ENCODE data around the gene FOXO6. TPM values are rescaled to one million over a fixed set of nuclear protein-coding genes. Genes with fewer than 3 reads are reported as not detected.

FOXO6 gene
- total RNA-seq, 2 experiments from 2014 or later, result 0.20 TPM; not detected in 1

- H3K27ac Mint-ChIP-seq, result no peak overlapping the region
- H3K27me3 Mint-ChIP-seq, result peaks cover 41% of the 10 kb centered on the region
- ChIA-PET CTCF (no interaction called here), POLR2A (no interaction called here)
- no peaks in the 10 kb centered on the region for H3K9me3 Mint-ChIP-seq
- DNase-seq, result no peak
- no peak overlapping the region for H3K4me3 Mint-ChIP-seq
- H3K4me1 Mint-ChIP-seq, result peaks cover 6% of the 10 kb centered on the region
- no peaks in the 10 kb centered on the region for H3K36me3 Mint-ChIP-seq (ENCODE audit: low read depth)
Measured at GRCh38 chr1:41368801-41369200, 7.6 kb downstream of the FOXO6 start.

GRCh38 chr1:41369531-41369930 lies 8.3 kb downstream of the FOXO6 start:
- H3K27ac Mint-ChIP-seq, result no peak overlapping the region
- H3K4me1 Mint-ChIP-seq, result peaks cover 6% of the 10 kb centered on the region
- H3K4me3 Mint-ChIP-seq, result no peak overlapping the region
- H3K27me3 Mint-ChIP-seq, result peaks cover 39% of the 10 kb centered on the region
- POLR2A ChIA-PET, result no interaction called here
- DNase-seq, result no peak
- H3K9me3 Mint-ChIP-seq, result no peaks in the 10 kb centered on the region
- CTCF ChIA-PET, result no interaction called here
- H3K36me3 Mint-ChIP-seq (ENCODE audit: low read depth), result no peaks in the 10 kb centered on the region

GRCh38 chr1:41370225-41370624 lies 9.0 kb downstream of the FOXO6 start:
- DNase-seq, result no peak
- Mint-ChIP-seq H3K4me3 (no peak overlapping the region), H3K4me1 (peaks cover 6% of the 10 kb centered on the region), H3K36me3 (ENCODE audit: low read depth) (no peaks in the 10 kb centered on the region), H3K27ac (no peak overlapping the region), H3K27me3 (peaks cover 32% of the 10 kb centered on the region), H3K9me3 (no peaks in the 10 kb centered on the region)
- CTCF ChIA-PET, result no interaction called here
- POLR2A ChIA-PET, result no interaction called here

GRCh38 chr1:41370756-41371420 lies 9.7 kb downstream of the FOXO6 start:
- Mint-ChIP-seq H3K36me3 (ENCODE audit: low read depth) (no peaks in the 10 kb centered on the region), H3K27ac (no peak overlapping the region), H3K27me3 (peaks cover 31% of the 10 kb centered on the region), H3K4me3 (no peak overlapping the region), H3K9me3 (no peaks in the 10 kb centered on the region), H3K4me1 (peaks cover 6% of the 10 kb centered on the region)
- ChIA-PET POLR2A (no interaction called here), CTCF (no interaction called here)
- DNase-seq, result no peak

GRCh38 chr1:41371630-41372599 lies 10.7 kb downstream of the FOXO6 start:
- peaks cover 33% of the 10 kb centered on the region for H3K27me3 Mint-ChIP-seq
- no peak overlapping the region for H3K27ac Mint-ChIP-seq
- H3K9me3 Mint-ChIP-seq, result no peaks in the 10 kb centered on the region
- DNase-seq, result no peak
- peaks cover 3% of the 10 kb centered on the region for H3K4me1 Mint-ChIP-seq
- no peak overlapping the region for H3K4me3 Mint-ChIP-seq
- no peaks in the 10 kb centered on the region for H3K36me3 Mint-ChIP-seq (ENCODE audit: low read depth)
- CTCF ChIA-PET, result no interaction called here
- POLR2A ChIA-PET, result no interaction called here

GRCh38 chr1:41372600-41372993 lies 11.4 kb downstream of the FOXO6 start:
- H3K27ac Mint-ChIP-seq, result no peak overlapping the region
- CTCF ChIA-PET, result no interaction called here
- no peaks in the 10 kb centered on the region for H3K9me3 Mint-ChIP-seq
- H3K27me3 Mint-ChIP-seq, result peaks cover 28% of the 10 kb centered on the region
- H3K4me1 Mint-ChIP-seq, result no peaks in the 10 kb centered on the region
- no peak for DNase-seq
- POLR2A ChIA-PET, result no interaction called here
- H3K36me3 Mint-ChIP-seq (ENCODE audit: low read depth), result no peaks in the 10 kb centered on the region
- no peak overlapping the region for H3K4me3 Mint-ChIP-seq

- ChIA-PET POLR2A (no interaction called here), CTCF (no interaction called here)
- no peak for DNase-seq
- Mint-ChIP-seq H3K36me3 (ENCODE audit: low read depth) (no peaks in the 10 kb centered on the region), H3K27ac (no peak overlapping the region), H3K27me3 (peaks cover 22% of the 10 kb centered on the region), H3K4me1 (no peaks in the 10 kb centered on the region), H3K9me3 (no peaks in the 10 kb centered on the region), H3K4me3 (no peak overlapping the region)
Measured at GRCh38 chr1:41373373-41373772, 12.1 kb downstream of the FOXO6 start.

- no peaks in the 10 kb centered on the region for H3K4me1 Mint-ChIP-seq
- POLR2A ChIA-PET, result no interaction called here
- no peaks in the 10 kb centered on the region for H3K36me3 Mint-ChIP-seq (ENCODE audit: low read depth)
- no peak for DNase-seq
- CTCF ChIA-PET, result no interaction called here
- no peaks in the 10 kb centered on the region for H3K9me3 Mint-ChIP-seq
- no peak overlapping the region for H3K27ac Mint-ChIP-seq
- no peak overlapping the region for H3K4me3 Mint-ChIP-seq
- H3K27me3 Mint-ChIP-seq, result peaks cover 18% of the 10 kb centered on the region
Measured at GRCh38 chr1:41374711-41375110, 13.5 kb downstream of the FOXO6 start.

GRCh38 chr1:41377397-41377796 lies 16.2 kb downstream of the FOXO6 start:
- Mint-ChIP-seq H3K4me1 (peaks cover 6% of the 10 kb centered on the region), H3K27me3 (peaks cover 35% of the 10 kb centered on the region), H3K27ac (no peak overlapping the region), H3K9me3 (no peaks in the 10 kb centered on the region), H3K36me3 (ENCODE audit: low read depth) (no peaks in the 10 kb centered on the region), H3K4me3 (no peak overlapping the region)
- CTCF ChIA-PET, result no interaction called here
- DNase-seq, result no peak
- POLR2A ChIA-PET, result no interaction called here

- CTCF ChIA-PET, result no interaction called here
- H3K4me1 Mint-ChIP-seq, result peaks cover 8% of the 10 kb centered on the region
- POLR2A ChIA-PET, result no interaction called here
Measured at GRCh38 chr1:41378222-41378621, 17.0 kb downstream of the FOXO6 start.

GRCh38 chr1:41378999-41379737 lies 17.9 kb downstream of the FOXO6 start:
- ChIA-PET POLR2A (no interaction called here), CTCF (no interaction called here)
- Mint-ChIP-seq H3K27me3 (peaks cover 45% of the 10 kb centered on the region), H3K36me3 (ENCODE audit: low read depth) (no peaks in the 10 kb centered on the region), H3K9me3 (no peaks in the 10 kb centered on the region), H3K27ac (no peak overlapping the region), H3K4me1 (peaks cover 14% of the 10 kb centered on the region), H3K4me3 (no peak overlapping the region)
- no peak for DNase-seq

More at GRCh38 chr1:41378222-41378621, 17.0 kb downstream of the FOXO6 start:
- Mint-ChIP-seq H3K27ac (no peak overlapping the region), H3K9me3 (no peaks in the 10 kb centered on the region), H3K27me3 (peaks cover 38% of the 10 kb centered on the region), H3K4me3 (no peak overlapping the region), H3K36me3 (ENCODE audit: low read depth) (no peaks in the 10 kb centered on the region)
- DNase-seq, result no peak

GRCh38 chr1:41379738-41380130 lies 18.5 kb downstream of the FOXO6 start:
- H3K4me3 Mint-ChIP-seq, result no peak overlapping the region

GRCh38 chr1:41380195-41380594 lies 19.0 kb downstream of the FOXO6 start:
- Mint-ChIP-seq H3K27ac (no peak overlapping the region), H3K9me3 (no peaks in the 10 kb centered on the region), H3K4me1 (peaks cover 14% of the 10 kb centered on the region), H3K36me3 (ENCODE audit: low read depth) (no peaks in the 10 kb centered on the region), H3K27me3 (peaks cover 56% of the 10 kb centered on the region), H3K4me3 (no peak overlapping the region)
- DNase-seq, result no peak
- CTCF ChIA-PET, result no interaction called here
- POLR2A ChIA-PET, result no interaction called here

More at GRCh38 chr1:41379738-41380130, 18.5 kb downstream of the FOXO6 start:
- ChIA-PET POLR2A (no interaction called here), CTCF (no interaction called here)
- Mint-ChIP-seq H3K27ac (no peak overlapping the region), H3K27me3 (peaks cover 51% of the 10 kb centered on the region), H3K9me3 (no peaks in the 10 kb centered on the region), H3K4me1 (peaks cover 14% of the 10 kb centered on the region), H3K36me3 (ENCODE audit: low read depth) (no peaks in the 10 kb centered on the region)
- no peak for DNase-seq
